ENCODE measurements around the gene CCDC122. TPM values are rescaled to one million over a fixed set of nuclear protein-coding genes. Genes with fewer than 3 reads are reported as not detected.

CCDC122 gene
- polyA plus RNA-seq, 4 donors: 0.81 to 13.0 (median 6.1) TPM

DNA sequence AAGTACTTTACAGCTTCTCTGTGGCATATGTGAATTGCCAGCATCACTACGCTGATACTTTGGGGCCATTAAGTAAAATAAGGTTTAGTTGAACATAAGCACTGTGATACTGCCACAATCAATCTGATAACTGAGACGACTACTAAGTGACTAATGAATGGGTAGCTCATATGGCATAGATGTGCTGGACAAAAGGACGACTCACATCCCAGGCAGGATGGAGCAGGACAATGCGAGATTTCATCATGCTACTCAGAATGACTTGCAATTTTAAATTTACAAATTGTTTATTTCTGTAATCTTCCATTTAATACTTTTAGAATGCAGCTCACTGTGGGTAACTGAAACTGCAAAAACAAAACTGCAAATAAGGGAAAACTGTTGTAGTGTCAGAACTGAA, 13.6 kb downstream of the CCDC122 start:
- H3K4me3 ChIP-seq (ENCODE audit: low read depth in 1 of 3, low read length in 3 of 3): no peak overlapping the region
- H3K36me3 ChIP-seq (ENCODE audit: control insufficient read depth in 3 of 3, insufficient read depth in 2 of 3, low read depth in 1 of 3, low read length in 3 of 3): peaks cover 0 to 2% (median 0%) of the 10 kb centered on the region in 3 donors
- WGBS, 3 donors: 89 to 93% (median 89%) methylated on average over 4 of the region's 4 CpGs
- FAIRE-seq (no peak), DNase-seq (no peak)
- no peaks in the 10 kb centered on the region for H3K4me1 ChIP-seq (ENCODE audit: control insufficient read depth in 3 of 3, insufficient read depth in 2 of 3, low read depth in 1 of 3, low read length in 2 of 3)
- no peak overlapping the region for H3K27ac ChIP-seq (ENCODE audit: low read depth in 1 of 3, low read length in 2 of 3)
- peaks cover 0 to 9% of the 10 kb centered on the region in 2 donors for H3K9me3 ChIP-seq (ENCODE audit: control insufficient read depth in 2 of 2, insufficient read depth in 1 of 2, low read depth in 1 of 2, low read length in 1 of 2)
- H3K27me3 ChIP-seq (ENCODE audit: control insufficient read depth in 3 of 3, insufficient read depth in 3 of 3, low read length in 3 of 3): no peaks in the 10 kb centered on the region

- H3K4me3 ChIP-seq (ENCODE audit: low read depth in 1 of 3, low read length in 3 of 3): no peak overlapping the region
- WGBS, 3 donors: 98 to 100% (median 100%) methylated on average over 4 of the region's 4 CpGs
- DNase-seq: no peak
- H3K4me1 ChIP-seq (ENCODE audit: control insufficient read depth in 3 of 3, insufficient read depth in 2 of 3, low read depth in 1 of 3, low read length in 2 of 3): no peaks in the 10 kb centered on the region
- H3K27me3 ChIP-seq (ENCODE audit: control insufficient read depth in 3 of 3, insufficient read depth in 3 of 3, low read length in 3 of 3): no peaks in the 10 kb centered on the region
- no peak for FAIRE-seq
- peaks cover 0 to 9% of the 10 kb centered on the region in 2 donors for H3K9me3 ChIP-seq (ENCODE audit: control insufficient read depth in 2 of 2, insufficient read depth in 1 of 2, low read depth in 1 of 2, low read length in 1 of 2)
- no peaks in the 10 kb centered on the region for H3K36me3 ChIP-seq (ENCODE audit: control insufficient read depth in 3 of 3, insufficient read depth in 2 of 3, low read depth in 1 of 3, low read length in 3 of 3)
- no peak overlapping the region for H3K27ac ChIP-seq (ENCODE audit: low read depth in 1 of 3, low read length in 2 of 3)
Observed at GRCh38 chr13:43864921-43865320, 14.6 kb downstream of the CCDC122 start.

DNA sequence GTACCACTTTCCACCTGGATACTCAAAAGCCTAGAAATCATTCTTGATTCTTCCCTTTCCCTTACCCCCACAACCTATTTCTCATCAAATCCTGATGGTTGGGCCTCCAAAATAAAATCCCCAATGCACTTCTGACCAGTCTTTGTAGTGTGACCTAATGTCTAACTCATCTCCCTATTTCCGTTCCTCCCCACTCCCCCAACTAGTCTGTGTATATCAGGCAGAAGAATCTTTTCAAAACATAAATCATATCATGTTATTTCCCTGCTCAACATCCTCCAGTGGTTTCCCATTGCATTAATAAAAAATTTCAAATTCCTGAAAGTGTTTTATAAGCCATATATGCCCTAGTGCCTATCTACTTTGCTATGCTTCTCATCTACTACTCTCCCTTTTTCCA, 17.7 kb downstream of the CCDC122 start:
- DNase-seq (no peak), FAIRE-seq (no peak)
- no peak overlapping the region for H3K4me3 ChIP-seq (ENCODE audit: low read depth in 1 of 3, low read length in 3 of 3)
- WGBS, 3 donors: 91 to 100% (median 96%) methylated on average over 1 of the region's 1 CpG
- no peaks in the 10 kb centered on the region for H3K36me3 ChIP-seq (ENCODE audit: control insufficient read depth in 3 of 3, insufficient read depth in 2 of 3, low read depth in 1 of 3, low read length in 3 of 3)
- peaks cover 0 to 9% of the 10 kb centered on the region in 2 donors for H3K9me3 ChIP-seq (ENCODE audit: control insufficient read depth in 2 of 2, insufficient read depth in 1 of 2, low read depth in 1 of 2, low read length in 1 of 2)
- no peaks in the 10 kb centered on the region for H3K4me1 ChIP-seq (ENCODE audit: control insufficient read depth in 3 of 3, insufficient read depth in 2 of 3, low read depth in 1 of 3, low read length in 2 of 3)
- no peaks in the 10 kb centered on the region for H3K27me3 ChIP-seq (ENCODE audit: control insufficient read depth in 3 of 3, insufficient read depth in 3 of 3, low read length in 3 of 3)
- no peak overlapping the region for H3K27ac ChIP-seq (ENCODE audit: low read depth in 1 of 3, low read length in 2 of 3)

GRCh38 chr13:43852923-43853404, 26.6 kb downstream of the CCDC122 start:
- no peak for FAIRE-seq
- WGBS, 3 donors: 86 to 94% (median 91%) methylated on average over 1 of the region's 1 CpG

GRCh38 chr13:43850873-43851272, 28.7 kb downstream of the CCDC122 start:
- H3K4me3 ChIP-seq (ENCODE audit: low read depth in 1 of 3, low read length in 3 of 3): no peak overlapping the region
- no peaks in the 10 kb centered on the region for H3K4me1 ChIP-seq (ENCODE audit: control insufficient read depth in 3 of 3, insufficient read depth in 2 of 3, low read depth in 1 of 3, low read length in 2 of 3)
- H3K9me3 ChIP-seq (ENCODE audit: control insufficient read depth in 2 of 2, insufficient read depth in 1 of 2, low read depth in 1 of 2, low read length in 1 of 2): peaks cover 2 to 25% of the 10 kb centered on the region in 2 donors
- H3K27me3 ChIP-seq (ENCODE audit: control insufficient read depth in 3 of 3, insufficient read depth in 3 of 3, low read length in 3 of 3): no peaks in the 10 kb centered on the region
- DNase-seq (peak in 1 of 2 donors; percentile 7), FAIRE-seq (no peak)
- H3K27ac ChIP-seq (ENCODE audit: low read depth in 1 of 3, low read length in 2 of 3): no peak overlapping the region
- WGBS, 3 donors: 91 to 100% (median 94%) methylated on average over 1 of the region's 1 CpG
- H3K36me3 ChIP-seq (ENCODE audit: control insufficient read depth in 3 of 3, insufficient read depth in 2 of 3, low read depth in 1 of 3, low read length in 3 of 3): peaks cover 0 to 3% (median 0%) of the 10 kb centered on the region in 3 donors

More at GRCh38 chr13:43852923-43853404, 26.6 kb downstream of the CCDC122 start:
- Histone ChIP-seq H3K9me3 (ENCODE audit: control insufficient read depth in 2 of 2, insufficient read depth in 1 of 2, low read depth in 1 of 2, low read length in 1 of 2) (peaks cover 2 to 27% of the 10 kb centered on the region in 2 donors), H3K36me3 (ENCODE audit: control insufficient read depth in 3 of 3, insufficient read depth in 2 of 3, low read depth in 1 of 3, low read length in 3 of 3) (peaks cover 0 to 3% (median 0%) of the 10 kb centered on the region in 3 donors), H3K4me1 (ENCODE audit: control insufficient read depth in 3 of 3, insufficient read depth in 2 of 3, low read depth in 1 of 3, low read length in 2 of 3) (no peaks in the 10 kb centered on the region), H3K27ac (ENCODE audit: low read depth in 1 of 3, low read length in 2 of 3) (no peak overlapping the region), H3K27me3 (ENCODE audit: control insufficient read depth in 3 of 3, insufficient read depth in 3 of 3, low read length in 3 of 3) (no peaks in the 10 kb centered on the region), H3K4me3 (ENCODE audit: low read depth in 1 of 3, low read length in 3 of 3) (no peak overlapping the region)
- no peak for DNase-seq

DNA sequence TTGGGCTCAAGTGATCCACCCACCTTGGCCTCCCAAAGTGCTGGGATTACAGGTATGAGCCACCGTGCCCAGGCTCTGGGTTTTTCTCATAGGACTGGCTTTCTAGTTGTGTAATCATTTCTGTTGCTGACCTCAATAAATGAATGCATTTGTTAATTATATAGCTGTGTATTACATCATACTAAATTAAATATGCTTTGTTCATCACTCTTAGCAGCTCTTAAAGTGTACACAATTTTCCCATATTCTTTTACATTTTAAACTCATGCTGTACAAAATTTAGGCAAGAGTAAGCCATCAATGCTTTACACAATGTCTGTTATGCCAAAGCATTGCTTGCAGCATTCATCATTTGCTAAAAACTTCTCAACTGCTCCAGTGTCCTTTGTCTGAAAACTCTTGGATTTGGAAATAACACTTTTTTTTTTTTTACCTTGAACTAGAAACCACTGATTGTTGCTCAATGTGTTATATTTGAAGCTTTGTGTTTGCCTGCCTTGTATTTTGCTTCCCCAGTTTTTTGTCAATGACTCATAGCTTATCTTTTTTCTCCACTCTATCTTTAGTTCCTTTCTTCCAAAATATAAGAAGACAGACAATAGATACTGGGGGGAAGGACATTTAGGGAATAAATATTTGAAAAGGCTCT, 31.4 kb downstream of the CCDC122 start:
- H3K27ac ChIP-seq (ENCODE audit: low read depth in 1 of 3, low read length in 2 of 3): no peak overlapping the region
- no peaks in the 10 kb centered on the region for H3K4me1 ChIP-seq (ENCODE audit: control insufficient read depth in 3 of 3, insufficient read depth in 2 of 3, low read depth in 1 of 3, low read length in 2 of 3)
- WGBS, 3 donors: 88 to 93% (median 89%) methylated on average over 1 of the region's 1 CpG
- H3K36me3 ChIP-seq (ENCODE audit: control insufficient read depth in 3 of 3, insufficient read depth in 2 of 3, low read depth in 1 of 3, low read length in 3 of 3): peaks cover 0 to 3% (median 0%) of the 10 kb centered on the region in 3 donors
- H3K9me3 ChIP-seq (ENCODE audit: control insufficient read depth in 2 of 2, insufficient read depth in 1 of 2, low read depth in 1 of 2, low read length in 1 of 2): peaks cover 2 to 20% of the 10 kb centered on the region in 2 donors
- no peak overlapping the region for H3K4me3 ChIP-seq (ENCODE audit: low read depth in 1 of 3, low read length in 3 of 3)
- no peaks in the 10 kb centered on the region for H3K27me3 ChIP-seq (ENCODE audit: control insufficient read depth in 3 of 3, insufficient read depth in 3 of 3, low read length in 3 of 3)
- DNase-seq (no peak), FAIRE-seq (no peak)

DNA sequence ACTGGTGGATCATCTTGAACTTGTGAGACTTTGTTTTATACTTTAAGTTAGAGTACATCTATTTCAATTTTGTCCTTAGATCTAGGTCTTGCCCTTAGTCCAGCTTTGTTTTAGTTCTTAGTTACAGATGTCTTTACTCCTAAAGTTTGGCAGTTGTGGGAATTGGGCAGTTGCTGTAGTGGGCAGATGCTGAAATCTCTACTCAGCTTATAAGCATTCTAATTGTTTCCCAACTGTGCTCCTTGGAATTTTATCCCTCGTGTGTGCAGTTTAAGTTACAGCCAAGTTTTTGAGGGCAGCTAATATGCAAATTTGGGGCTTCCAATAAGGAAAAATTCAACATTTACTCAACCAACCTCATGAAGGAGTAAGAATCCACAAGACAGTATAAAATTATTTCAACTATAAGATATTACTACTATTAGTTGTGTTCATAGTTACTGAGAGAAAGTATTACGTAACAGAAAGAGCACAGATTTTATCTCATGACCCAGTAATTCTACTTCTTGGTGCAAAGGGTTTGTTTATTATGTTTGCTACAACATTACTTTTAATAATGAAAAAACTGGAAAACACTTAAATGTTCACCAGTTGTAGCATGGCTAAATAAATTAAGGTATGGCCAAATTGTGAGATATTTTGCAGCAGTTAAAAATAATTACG, 32.9 kb downstream of the CCDC122 start:
- no peak overlapping the region for H3K4me3 ChIP-seq (ENCODE audit: low read depth in 1 of 3, low read length in 3 of 3)
- no peak overlapping the region for H3K27ac ChIP-seq (ENCODE audit: low read depth in 1 of 3, low read length in 2 of 3)
- 84 to 94% (median 92%) methylated on average over 3 of the region's 3 CpGs for WGBS, 3 donors
- no peaks in the 10 kb centered on the region for H3K27me3 ChIP-seq (ENCODE audit: control insufficient read depth in 3 of 3, insufficient read depth in 3 of 3, low read length in 3 of 3)
- H3K36me3 ChIP-seq (ENCODE audit: control insufficient read depth in 3 of 3, insufficient read depth in 2 of 3, low read depth in 1 of 3, low read length in 3 of 3): peaks cover 0 to 3% (median 0%) of the 10 kb centered on the region in 3 donors
- H3K4me1 ChIP-seq (ENCODE audit: control insufficient read depth in 3 of 3, insufficient read depth in 2 of 3, low read depth in 1 of 3, low read length in 2 of 3): no peaks in the 10 kb centered on the region
- H3K9me3 ChIP-seq (ENCODE audit: control insufficient read depth in 2 of 2, insufficient read depth in 1 of 2, low read depth in 1 of 2, low read length in 1 of 2): peaks cover 2 to 15% of the 10 kb centered on the region in 2 donors
- no peak for DNase-seq
- FAIRE-seq: no peak

DNA sequence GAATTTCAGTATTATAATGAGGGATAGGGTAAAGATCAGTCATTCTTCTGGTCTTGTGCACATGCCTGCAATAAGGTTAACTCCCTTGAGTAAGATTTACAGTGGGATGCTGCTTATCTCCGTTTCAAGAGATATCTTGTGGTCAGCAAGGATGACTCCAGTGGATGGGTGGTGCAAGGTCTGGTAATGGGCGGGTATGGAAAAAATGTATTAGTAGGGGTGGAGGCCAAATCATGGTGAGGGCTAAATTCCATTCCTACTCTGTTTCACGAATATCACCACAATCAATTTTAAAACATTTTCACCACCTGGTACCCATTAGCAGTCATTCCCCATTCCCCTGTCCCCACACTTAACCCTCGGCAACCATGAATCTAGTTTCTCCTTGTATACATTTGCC, 40.6 kb downstream of the CCDC122 start:
- Histone ChIP-seq H3K36me3 (ENCODE audit: control insufficient read depth in 3 of 3, insufficient read depth in 2 of 3, low read depth in 1 of 3, low read length in 3 of 3) (no peaks in the 10 kb centered on the region), H3K9me3 (ENCODE audit: control insufficient read depth in 2 of 2, insufficient read depth in 1 of 2, low read depth in 1 of 2, low read length in 1 of 2) (peaks cover 0 to 6% of the 10 kb centered on the region in 2 donors), H3K4me1 (ENCODE audit: control insufficient read depth in 3 of 3, insufficient read depth in 2 of 3, low read depth in 1 of 3, low read length in 2 of 3) (no peaks in the 10 kb centered on the region), H3K4me3 (ENCODE audit: low read depth in 1 of 3, low read length in 3 of 3) (no peak overlapping the region), H3K27me3 (ENCODE audit: control insufficient read depth in 3 of 3, insufficient read depth in 3 of 3, low read length in 3 of 3) (no peaks in the 10 kb centered on the region), H3K27ac (ENCODE audit: low read depth in 1 of 3, low read length in 2 of 3) (no peak overlapping the region)
- no peak for DNase-seq
- 75 to 80% (median 79%) methylated on average over 4 of the region's 4 CpGs for WGBS, 3 donors
- no peak for FAIRE-seq

Data from small intestine (tissue), 7 donors.